ENCODE measurements around the gene MRPL48. TPM values are rescaled to one million over a fixed set of nuclear protein-coding genes. Genes with fewer than 3 reads are reported as not detected.

The MRPL48 gene
- total RNA-seq, 4 donors from 2014 or later, result 4.3 to 25.3 (median 21.1) TPM

GRCh38 chr11:73856031-73856567 lies 68.4 kb downstream of the MRPL48 start:
- Histone ChIP-seq H3K9me3 (no peaks in the 10 kb centered on the region), H3K4me1 (peaks cover 0 to 20% (median 6%) of the 10 kb centered on the region in 4 donors), H3K27me3 (no peaks in the 10 kb centered on the region), H3K36me3 (peaks cover 0 to 6% (median 0%) of the 10 kb centered on the region in 3 donors), H3K27ac (peak overlapping the region; percentile 23 to 83 (median 48)), H3K4me3 (no peak overlapping the region)
- no peak for TF ChIP-seq CTCF (IDR thresholded peaks at IDR 0.05)
- no peak for TF ChIP-seq POLR2A (IDR thresholded peaks at IDR 0.05)
- TF ChIP-seq EP300 (IDR thresholded peaks at IDR 0.05), result peak in 1 of 2 donors; percentile 8
- 45 to 50% methylated on average over 1 of the region's 1 CpG for WGBS, 2 donors
- no peak for DNase-seq (ENCODE audit: low spot score in 2 of 2)

GRCh38 chr11:73859671-73860070 lies 72.0 kb downstream of the MRPL48 start:
- Histone ChIP-seq H3K4me1 (peaks cover 0 to 20% (median 6%) of the 10 kb centered on the region in 4 donors), H3K27me3 (no peaks in the 10 kb centered on the region), H3K27ac (no peak overlapping the region), H3K36me3 (peaks cover 0 to 19% (median 0%) of the 10 kb centered on the region in 3 donors), H3K4me3 (no peak overlapping the region), H3K9me3 (no peaks in the 10 kb centered on the region)
- WGBS, 2 donors, result 96% methylated on average over 2 of the region's 2 CpGs
- DNase-seq (ENCODE audit: low spot score in 2 of 2), result no peak
- no peak for TF ChIP-seq POLR2A (IDR thresholded peaks at IDR 0.05)
- no peak for TF ChIP-seq EP300 (IDR thresholded peaks at IDR 0.05)
- TF ChIP-seq CTCF (IDR thresholded peaks at IDR 0.05), result no peak

- H3K27ac ChIP-seq, result no peak overlapping the region
- H3K9me3 ChIP-seq, result no peaks in the 10 kb centered on the region
- no peaks in the 10 kb centered on the region for H3K27me3 ChIP-seq
- 77 to 78% methylated on average over 2 of the region's 2 CpGs for WGBS, 2 donors
- TF ChIP-seq EP300 (IDR thresholded peaks at IDR 0.05) (no peak), POLR2A (IDR thresholded peaks at IDR 0.05) (no peak), CTCF (IDR thresholded peaks at IDR 0.05) (no peak)
- H3K4me3 ChIP-seq, result no peak overlapping the region
- peaks cover 0 to 24% (median 4%) of the 10 kb centered on the region in 3 donors for H3K36me3 ChIP-seq
- peaks cover 0 to 19% (median 6%) of the 10 kb centered on the region in 4 donors for H3K4me1 ChIP-seq
- DNase-seq (ENCODE audit: low spot score in 2 of 2), result no peak
These were observed 72.5 kb downstream of the MRPL48 start for GRCh38 chr11:73860202-73860601.

GRCh38 chr11:73862986-73863385 lies 75.3 kb downstream of the MRPL48 start:
- 75 to 82% methylated on average over 4 of the region's 4 CpGs for WGBS, 2 donors
- no peak for DNase-seq (ENCODE audit: low spot score in 2 of 2)
- Histone ChIP-seq H3K27ac (no peak overlapping the region), H3K27me3 (no peaks in the 10 kb centered on the region), H3K9me3 (no peaks in the 10 kb centered on the region), H3K4me1 (peaks cover 0 to 1% (median 0%) of the 10 kb centered on the region in 4 donors), H3K4me3 (no peak overlapping the region), H3K36me3 (peaks cover 0 to 25% (median 5%) of the 10 kb centered on the region in 3 donors)
- TF ChIP-seq EP300 (IDR thresholded peaks at IDR 0.05) (no peak), CTCF (IDR thresholded peaks at IDR 0.05) (no peak), POLR2A (IDR thresholded peaks at IDR 0.05) (no peak)

- 83 to 86% methylated on average over 5 of the region's 5 CpGs for WGBS, 2 donors
These were observed 78.5 kb downstream of the MRPL48 start for GRCh38 chr11:73866095-73866579.

More at GRCh38 chr11:73866095-73866579, 78.5 kb downstream of the MRPL48 start:
- H3K9me3 ChIP-seq, result no peaks in the 10 kb centered on the region
- H3K4me1 ChIP-seq, result no peaks in the 10 kb centered on the region
- TF ChIP-seq EP300 (IDR thresholded peaks at IDR 0.05), result no peak
- TF ChIP-seq CTCF (IDR thresholded peaks at IDR 0.05), result no peak
- no peak for TF ChIP-seq POLR2A (IDR thresholded peaks at IDR 0.05)
- peaks cover 0 to 48% (median 5%) of the 10 kb centered on the region in 3 donors for H3K36me3 ChIP-seq
- DNase-seq (ENCODE audit: low spot score in 2 of 2), result no peak
- H3K4me3 ChIP-seq, result no peak overlapping the region
- no peaks in the 10 kb centered on the region for H3K27me3 ChIP-seq
- peak overlapping the region in 1 of 4 donors; percentile 1 for H3K27ac ChIP-seq
